A549 (cell line): ENCODE measurements around the gene TSHR. TPM values are rescaled to one million over a fixed set of nuclear protein-coding genes. Genes with fewer than 3 reads are reported as not detected.
A peak's percentile ranks its signal among the peaks of the same experiment; 100 is the strongest.

ENCODE experiments used
- ATAC-seq, 2 experiments: fragments of 200-7000 bp in 1 of 2; fragments of >200 bp in 1 of 2; cut with Nextera tagmentation in 1 of 2; cut with Tn5 transposase in 1 of 2; 3 replicates each; pipeline versions ENCODE4 v1.8.0 to v1.9.1; 2018 to 2020; ENCODE audit warnings: mild to moderate bottlenecking in 1 of 2, moderate library complexity in 1 of 2
- CTCF ChIA-PET: fragments of 300-600 bp; sonication (Branson Sonifier 250); formaldehyde crosslinking; extraction: SDS; loops from one replicate; lab custom pipeline; 2021; ENCODE audit warnings: antibody characterized with exemption, inconsistent platforms; lab: Yijun Ruan, JAX
- POLR2A ChIA-PET: fragments of 350-600 bp; formaldehyde crosslinking; extraction: SDS; loops from one replicate; lab custom pipeline; 2021; ENCODE audit warnings: antibody characterized with exemption, inconsistent platforms; lab: Yijun Ruan, JAX
- DNase-seq, 2 experiments: peaks; one replicate each; pipeline versions ENCODE4 v3.0.0 to v3.0.0-alpha.2; 2011 to 2016; ENCODE audit warnings: low read depth in 1 of 2, low spot score in 1 of 2
- FAIRE-seq: peaks from 2 replicates; lab custom pipeline; 2011; peaks lifted over from hg19 to GRCh38; lab: Jason Lieb, UNC
- H3K27ac ChIP-seq, 2 experiments: fragments of >200 bp; sonication (Bioruptor Twin); formaldehyde crosslinking; 3 replicates each; pipeline ENCODE4 v1.5.1; 2016 to 2017
- H3K4me1 ChIP-seq: fragments of >200 bp; sonication (Bioruptor Twin); formaldehyde crosslinking; 3 replicates; pipeline ENCODE4 v1.6.1; 2016
- H3K4me2 ChIP-seq: fragments of >200 bp; sonication (Bioruptor Twin); formaldehyde crosslinking; 3 replicates; pipeline ENCODE4 v1.6.1; 2016
- H3K4me3 ChIP-seq: fragments of >200 bp; sonication (Bioruptor Twin); formaldehyde crosslinking; 3 replicates; pipeline ENCODE4 v1.5.1; 2016
- H3K9me3 ChIP-seq: fragments of >200 bp; sonication (Bioruptor Twin); formaldehyde crosslinking; 3 replicates; pipeline ENCODE4 v1.6.1; 2016
- CBX8 ChIP-seq: fragments of 200-600 bp; sonication (generic); IDR thresholded peaks from 2 replicates; pipeline ENCODE4 v1.6.1; 2016
- CEBPB ChIP-seq, 2 experiments: fragments of >200 bp in 1 of 2; sonication (Bioruptor Twin) in 1 of 2; formaldehyde crosslinking in 1 of 2; IDR thresholded peaks; 2 replicates each; pipeline ENCODE4 v1.6.1; 2012 to 2016
- FOSL2 ChIP-seq, 2 experiments: fragments of 450-650 bp in 1 of 2; fragments of >200 bp in 1 of 2; sonication (Bioruptor Twin) in 1 of 2; formaldehyde crosslinking; IDR thresholded peaks; 2 replicates each; pipeline versions ENCODE4 v1.5.0 to v1.6.1; 2016 to 2020; ENCODE audit warnings: mild to moderate bottlenecking in 1 of 2, moderate library complexity in 1 of 2
- MAZ ChIP-seq: fragments of 150-350 bp; IDR thresholded peaks from 2 replicates; pipeline ENCODE4 v1.6.1; 2014; ENCODE audit warnings: antibody characterized with exemption, low read depth, low read length, borderline replicate concordance
- MYC ChIP-seq: IDR thresholded peaks from 2 replicates; pipeline ENCODE4 v1.6.1; 2012; ENCODE audit warnings: mild to moderate bottlenecking, inconsistent platforms, low read length, improper control_type of control experiment, borderline replicate concordance
- RAD21 ChIP-seq, 2 experiments: fragments of >200 bp in 1 of 2; sonication (Bioruptor Twin) in 1 of 2; formaldehyde crosslinking in 1 of 2; IDR thresholded peaks in 1 of 2; conservative IDR thresholded peaks in 1 of 2; 2 replicates in 1 of 2; 3 replicates in 1 of 2; pipeline ENCODE4 v1.6.1; 2012 to 2018; ENCODE audit warnings: inconsistent platforms in 1 of 2
- RCOR1 ChIP-seq: fragments of 150-350 bp; IDR thresholded peaks from 2 replicates; pipeline ENCODE4 v1.6.1; 2014; ENCODE audit warnings: antibody characterized with exemption, low read length, low read depth
- RFX5 ChIP-seq: fragments of 450-650 bp; IDR thresholded peaks from 2 replicates; pipeline ENCODE4 v1.7.1; 2014; ENCODE audit warnings: antibody characterized with exemption, mild to moderate bottlenecking, moderate library complexity
- RNF2 ChIP-seq: fragments of 200-600 bp; sonication (generic); IDR thresholded peaks from 2 replicates; pipeline ENCODE4 v1.6.1; 2016; ENCODE audit warnings: low read depth, mild to moderate bottlenecking, antibody characterized with exemption, moderate library complexity, borderline replicate concordance
- SMC3 ChIP-seq: fragments of >200 bp; sonication (Bioruptor Twin); formaldehyde crosslinking; IDR thresholded peaks from 3 replicates; pipeline ENCODE4 v1.6.1; 2018; ENCODE audit warnings: inconsistent platforms
- TP53 ChIP-seq: fragments of 250-450 bp; sonication (Bioruptor Pico); IDR thresholded peaks from 2 replicates; pipeline ENCODE4 v1.5.0; 2021; ENCODE audit warnings: mild to moderate bottlenecking, moderate library complexity
- WGBS: methylation state at CpG from one replicate; pipeline ENCODE4 v1.1.6; 2017; ENCODE audit errors: missing lambda C conversion rate; 5-methylcytosine and 5-hydroxymethylcytosine counted together
- polyA plus RNA-seq, 4 experiments: library from polyadenylated mRNA; depleted of rRNA in 3 of 4; stranded (reverse); fragments of >200 nt; fragmentation: RNase III in 1 of 4; extraction: RNeasy Plus Mini Kit Qiagen cat#74134 plus additional on column Dnase treatment in 1 of 4; gene quantifications; 2 replicates in 3 of 4; 3 replicates in 1 of 4; pipeline ENCODE4 v1.2.3, GENCODE V29; 2011 to 2017
- TF ChIP-seq, protein P1 (sequence below): fragments of 250-450 bp; sonication (Bioruptor Pico); IDR thresholded peaks from 2 replicates; pipeline ENCODE4 v1.5.0; 2020; ENCODE audit warnings: low read depth, mild to moderate bottlenecking, moderate library complexity
- TF ChIP-seq, protein P2 (sequence below): fragments of >200 bp; sonication (Bioruptor Twin); formaldehyde crosslinking; IDR thresholded peaks from 3 replicates; pipeline ENCODE4 v1.5.1; 2016
- TF ChIP-seq, protein P3 (sequence below): fragments of >200 bp; sonication (Bioruptor Twin); formaldehyde crosslinking; IDR thresholded peaks from 3 replicates; pipeline ENCODE4 v1.6.1; 2016
- TF ChIP-seq, protein P4 (sequence below): IDR thresholded peaks from 2 replicates; pipeline ENCODE4 v1.6.1; 2012; ENCODE audit warnings: low read depth, borderline replicate concordance
- TF ChIP-seq, protein P5 (sequence below): IDR thresholded peaks from 2 replicates; pipeline ENCODE4 v1.6.1; 2012

The TSHR gene
- polyA plus RNA-seq, 2 of the 4 experiments (the other 2 are of a cell fraction), result not detected

DNA sequence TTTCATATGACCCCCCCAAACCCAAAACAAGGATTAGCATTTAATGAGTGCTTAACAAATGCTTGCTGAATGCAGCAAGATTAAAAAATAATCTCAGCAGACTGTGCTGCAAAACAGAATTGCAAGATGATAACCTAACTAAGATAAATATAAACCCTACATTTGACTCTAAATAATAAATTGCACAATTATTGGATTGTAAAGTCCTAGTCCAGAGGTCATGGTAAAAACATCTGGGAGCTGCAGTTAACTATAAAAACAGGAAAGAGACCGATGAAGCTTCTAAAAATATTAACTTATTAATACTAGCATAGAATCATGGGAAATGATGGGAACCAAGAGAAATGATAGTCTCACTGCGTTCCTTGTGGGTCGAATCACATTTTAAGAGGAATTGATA, 37.2 kb downstream of the TSHR start:
- Histone ChIP-seq H3K27ac (no peak overlapping the region), H3K4me2 (no peak overlapping the region), H3K4me1 (0 out of 3 replicates have a peak, but pooled peaks cover 3% of the 10 kb centered on the region), H3K4me3 (no peak overlapping the region), H3K9me3 (no peaks in the 10 kb centered on the region)
- CTCF ChIA-PET, result interaction anchor here (0.6 to 2.1 kb wide), 5 partner anchors 37 to 472 kb away, joined by 3 to 7 read pairs (median 4); partner anchors contain the start of gene TSHR
- ATAC-seq (no peak), FAIRE-seq (no peak), DNase-seq (no peak)
- WGBS, result 21% methylated on average over 3 of the region's 3 CpGs
- TF ChIP-seq MAZ (no peak), MYC (no peak), TP53 (CRISPR knock-in tag) (no peak), RNF2 (no peak), RFX5 (no peak)
- TF ChIP-seq, protein P1, sequence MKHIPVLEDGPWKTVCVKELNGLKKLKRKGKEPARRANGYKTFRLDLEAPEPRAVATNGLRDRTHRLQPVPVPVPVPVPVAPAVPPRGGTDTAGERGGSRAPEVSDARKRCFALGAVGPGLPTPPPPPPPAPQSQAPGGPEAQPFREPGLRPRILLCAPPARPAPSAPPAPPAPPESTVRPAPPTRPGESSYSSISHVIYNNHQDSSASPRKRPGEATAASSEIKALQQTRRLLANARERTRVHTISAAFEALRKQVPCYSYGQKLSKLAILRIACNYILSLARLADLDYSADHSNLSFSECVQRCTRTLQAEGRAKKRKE (CRISPR knock-in tag), result no peak
- POLR2A ChIA-PET, result no interaction called here

DNA sequence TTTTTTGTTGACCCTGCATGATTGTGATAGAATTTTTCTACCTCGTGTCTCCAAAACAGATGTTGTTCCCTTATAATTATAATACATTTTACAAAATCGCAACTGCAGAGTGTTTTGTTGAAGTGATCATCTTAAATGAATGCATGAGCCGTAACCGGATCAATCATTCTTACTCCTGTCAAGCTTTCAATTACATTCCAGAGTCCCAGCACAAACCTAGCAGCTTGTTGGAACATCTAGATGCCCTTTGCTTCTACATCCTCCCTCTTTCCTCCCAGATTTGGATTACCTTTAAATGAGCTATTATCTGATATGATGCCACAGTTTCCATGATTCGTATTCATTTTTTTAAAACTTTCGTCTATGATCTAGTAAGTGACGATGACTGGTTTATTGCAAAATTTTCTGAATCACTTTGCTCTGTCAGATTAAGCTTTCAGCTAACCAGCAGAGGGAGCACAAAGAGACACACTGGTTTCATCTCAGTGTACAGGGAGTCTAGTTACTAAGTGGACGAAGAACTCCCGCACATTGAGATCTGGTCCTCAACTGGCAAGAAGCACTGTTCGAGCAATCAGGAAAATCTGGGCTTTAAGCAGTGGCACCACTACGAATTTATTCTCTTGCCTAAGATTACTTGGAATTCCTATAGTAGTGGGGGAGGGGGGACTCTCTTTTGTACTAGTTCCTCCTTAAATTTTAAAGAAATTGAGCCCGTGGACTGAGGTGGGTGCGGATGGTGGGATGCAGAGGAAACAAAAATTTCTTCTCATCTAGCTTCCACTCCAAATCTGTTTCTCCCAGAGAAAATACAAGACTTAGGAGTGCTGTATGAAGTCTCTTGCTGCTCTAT, 40.9 kb downstream of the TSHR start:
- TF ChIP-seq, protein P2, sequence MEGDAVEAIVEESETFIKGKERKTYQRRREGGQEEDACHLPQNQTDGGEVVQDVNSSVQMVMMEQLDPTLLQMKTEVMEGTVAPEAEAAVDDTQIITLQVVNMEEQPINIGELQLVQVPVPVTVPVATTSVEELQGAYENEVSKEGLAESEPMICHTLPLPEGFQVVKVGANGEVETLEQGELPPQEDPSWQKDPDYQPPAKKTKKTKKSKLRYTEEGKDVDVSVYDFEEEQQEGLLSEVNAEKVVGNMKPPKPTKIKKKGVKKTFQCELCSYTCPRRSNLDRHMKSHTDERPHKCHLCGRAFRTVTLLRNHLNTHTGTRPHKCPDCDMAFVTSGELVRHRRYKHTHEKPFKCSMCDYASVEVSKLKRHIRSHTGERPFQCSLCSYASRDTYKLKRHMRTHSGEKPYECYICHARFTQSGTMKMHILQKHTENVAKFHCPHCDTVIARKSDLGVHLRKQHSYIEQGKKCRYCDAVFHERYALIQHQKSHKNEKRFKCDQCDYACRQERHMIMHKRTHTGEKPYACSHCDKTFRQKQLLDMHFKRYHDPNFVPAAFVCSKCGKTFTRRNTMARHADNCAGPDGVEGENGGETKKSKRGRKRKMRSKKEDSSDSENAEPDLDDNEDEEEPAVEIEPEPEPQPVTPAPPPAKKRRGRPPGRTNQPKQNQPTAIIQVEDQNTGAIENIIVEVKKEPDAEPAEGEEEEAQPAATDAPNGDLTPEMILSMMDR, result peak; percentile 76
- TF ChIP-seq, protein P3, sequence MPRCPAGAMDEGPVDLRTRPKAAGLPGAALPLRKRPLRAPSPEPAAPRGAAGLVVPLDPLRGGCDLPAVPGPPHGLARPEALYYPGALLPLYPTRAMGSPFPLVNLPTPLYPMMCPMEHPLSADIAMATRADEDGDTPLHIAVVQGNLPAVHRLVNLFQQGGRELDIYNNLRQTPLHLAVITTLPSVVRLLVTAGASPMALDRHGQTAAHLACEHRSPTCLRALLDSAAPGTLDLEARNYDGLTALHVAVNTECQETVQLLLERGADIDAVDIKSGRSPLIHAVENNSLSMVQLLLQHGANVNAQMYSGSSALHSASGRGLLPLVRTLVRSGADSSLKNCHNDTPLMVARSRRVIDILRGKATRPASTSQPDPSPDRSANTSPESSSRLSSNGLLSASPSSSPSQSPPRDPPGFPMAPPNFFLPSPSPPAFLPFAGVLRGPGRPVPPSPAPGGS, result no peak
- TF ChIP-seq CEBPB (IDR thresholded peaks at IDR 0.05) (peak; percentile 44 to 70; a peak in 3 of 4 replicates), FOSL2 (IDR thresholded peaks at IDR 0.05) (no peak), FOSL2 (CRISPR knock-in tag; IDR thresholded peaks at IDR 0.05) (peak; percentile 67), SMC3 (peak; percentile 77), CBX8 (0 out of 2 replicates have a peak, but pooled peaks have one; percentile 27), RCOR1 (no peak), RAD21 (conservative IDR thresholded peaks at IDR 0.05 in 1 of 2, IDR thresholded peaks at IDR 0.05 in 1 of 2) (peak; percentile 55 to 60)
- TF ChIP-seq, protein P4, sequence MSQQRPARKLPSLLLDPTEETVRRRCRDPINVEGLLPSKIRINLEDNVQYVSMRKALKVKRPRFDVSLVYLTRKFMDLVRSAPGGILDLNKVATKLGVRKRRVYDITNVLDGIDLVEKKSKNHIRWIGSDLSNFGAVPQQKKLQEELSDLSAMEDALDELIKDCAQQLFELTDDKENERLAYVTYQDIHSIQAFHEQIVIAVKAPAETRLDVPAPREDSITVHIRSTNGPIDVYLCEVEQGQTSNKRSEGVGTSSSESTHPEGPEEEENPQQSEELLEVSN, result no peak
- TF ChIP-seq, protein P5, sequence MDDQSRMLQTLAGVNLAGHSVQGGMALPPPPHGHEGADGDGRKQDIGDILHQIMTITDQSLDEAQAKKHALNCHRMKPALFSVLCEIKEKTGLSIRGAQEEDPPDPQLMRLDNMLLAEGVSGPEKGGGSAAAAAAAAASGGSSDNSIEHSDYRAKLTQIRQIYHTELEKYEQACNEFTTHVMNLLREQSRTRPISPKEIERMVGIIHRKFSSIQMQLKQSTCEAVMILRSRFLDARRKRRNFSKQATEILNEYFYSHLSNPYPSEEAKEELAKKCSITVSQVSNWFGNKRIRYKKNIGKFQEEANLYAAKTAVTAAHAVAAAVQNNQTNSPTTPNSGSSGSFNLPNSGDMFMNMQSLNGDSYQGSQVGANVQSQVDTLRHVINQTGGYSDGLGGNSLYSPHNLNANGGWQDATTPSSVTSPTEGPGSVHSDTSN, result no peak
- FAIRE-seq (peak; percentile 76), DNase-seq (peak; percentile 65 to 78), ATAC-seq (peak; percentile 94 to 99)
- no peaks in the 10 kb centered on the region for H3K9me3 ChIP-seq
- H3K4me1 ChIP-seq, result 0 out of 3 replicates have a peak, but pooled peaks cover 3% of the 10 kb centered on the region
- no peak overlapping the region for H3K27ac ChIP-seq
- WGBS, result 3% methylated on average over 13 of the region's 13 CpGs
- H3K4me2 ChIP-seq, result peak overlapping the region; percentile 65
- ChIA-PET POLR2A (interaction anchor here (1.2 to 1.6 kb wide), 3 partner anchors 174 to 224 kb away, joined by 3 to 9 read pairs (median 7); partner anchors contain the start of gene GTF2A1), CTCF (interaction anchor here (0.7 to 3.6 kb wide), 30 partner anchors 9 to 1321 kb away, joined by 3 to 54 read pairs (median 4); partner anchors contain the start of gene TSHR)
- H3K4me3 ChIP-seq, result no peak overlapping the region
